Esophagus squamous epithelium (tissue), 4 donors: ENCODE results near the gene MNT.

Experiments used
- CTCF ChIP-seq, 6 experiments: fragments of 450-650 bp in 4 of 6; fragments of 200-600 bp in 2 of 6; sonication (generic) in 2 of 6; IDR thresholded peaks; one replicate each; pipeline ENCODE4 v1.5.1; 2016 to 2019; ENCODE audit warnings: antibody characterized with exemption in 6 of 6, mild to moderate bottlenecking in 4 of 6, moderate library complexity in 4 of 6
- POLR2A ChIP-seq, 4 donors: fragments of 450-650 bp; IDR thresholded peaks; one replicate each; pipeline ENCODE4 v1.6.1; 2017; ENCODE audit warnings: antibody characterized with exemption in 4 of 4, mild to moderate bottlenecking in 4 of 4, moderate library complexity in 3 of 4

DNA sequence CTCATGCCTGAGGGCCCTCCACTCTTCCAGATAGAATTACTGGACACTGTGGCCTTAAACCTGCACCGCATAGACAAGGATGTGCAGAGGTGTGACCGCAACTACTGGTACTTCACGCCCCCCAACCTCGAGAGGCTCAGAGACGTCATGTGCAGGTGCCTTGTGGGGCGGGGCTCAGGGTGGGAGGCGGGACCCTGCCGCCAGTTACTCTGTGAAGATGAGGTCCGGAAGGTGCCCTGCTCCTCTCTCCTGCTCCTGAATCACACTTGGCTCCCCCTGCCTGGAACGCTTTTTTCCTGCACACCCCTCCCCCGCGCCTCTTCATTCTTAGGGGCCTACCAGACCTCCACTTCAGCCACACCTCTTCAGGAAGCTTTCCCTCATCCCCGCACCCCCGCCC lies 24.8 kb downstream of the MNT start:
- TF ChIP-seq CTCF (IDR thresholded peaks at IDR 0.05) (no peak), POLR2A (IDR thresholded peaks at IDR 0.05) (no peak)
